Measurements from ENCODE around the gene NFIA.
"Not testable (repeated sequence)": the region's sequence is repeated elsewhere in the genome, so short reads cannot be mapped to it uniquely, and the experiment has no call there.

NFIA gene

GRCh38 chr1:61061601-61062000 lies 20.8 kb upstream of the NFIA start:
- not testable (repeated sequence) for DNase-seq

- DNase-seq, result no peak
These were observed 17.7 kb upstream of the NFIA start for GRCh38 chr1:61064673-61065072.

GRCh38 chr1:61067446-61068019 lies 14.8 kb upstream of the NFIA start:
- no peak for DNase-seq

- no peak for DNase-seq
These were observed 12.3 kb upstream of the NFIA start for GRCh38 chr1:61070054-61070453.

- DNase-seq, result no peak
These were observed 10.9 kb upstream of the NFIA start for GRCh38 chr1:61071205-61072130.

- DNase-seq, result no peak
These were observed 8.5 kb upstream of the NFIA start for GRCh38 chr1:61073871-61074270.

- not testable (repeated sequence) for DNase-seq
These were observed 6.5 kb upstream of the NFIA start for GRCh38 chr1:61075833-61076232.

GRCh38 chr1:61076728-61077675 lies 5.4 kb upstream of the NFIA start:
- DNase-seq, result peak; percentile 73 to 90 (median 84)

- peak; percentile 63 to 96 (median 92) for DNase-seq
These were observed 4.5 kb upstream of the NFIA start for GRCh38 chr1:61077676-61078541.

- DNase-seq, result no peak
These were observed 3.6 kb upstream of the NFIA start for GRCh38 chr1:61078618-61079295.

- DNase-seq, result no peak
These were observed 3.0 kb upstream of the NFIA start for GRCh38 chr1:61079296-61079897.

GRCh38 chr1:61079898-61080336 lies 2.4 kb upstream of the NFIA start:
- peak in 3 of 6 experiments; percentile 8 to 36 (median 16) for DNase-seq

GRCh38 chr1:61080413-61081143 lies 1.8 kb upstream of the NFIA start:
- DNase-seq, result no peak

GRCh38 chr1:61081144-61081685 lies 1.1 kb upstream of the NFIA start:
- DNase-seq, result peak in 2 of 6 experiments; percentile 41 to 47

- DNase-seq, result peak; percentile 38 to 58 (median 49)
These were observed 563 bp upstream of the NFIA start for GRCh38 chr1:61081686-61082310.

GRCh38 chr1:61083013-61083806 lies 849 bp downstream of the NFIA start:
- peak in 3 of 6 experiments; percentile 7 to 23 (median 9) for DNase-seq

- DNase-seq, result no peak
These were observed 1.6 kb downstream of the NFIA start for GRCh38 chr1:61083807-61084440.

GRCh38 chr1:61084491-61085031 lies 2.2 kb downstream of the NFIA start:
- no peak for DNase-seq

Data from stimulated activated naive CD4-positive, alpha-beta T cell (primary cell).